Activated T-helper 17 cell treated with anti-CD3 and anti-CD28 coated beads, Interleukin-2, amount 50 U/mL, for 72 hours (primary cell): ENCODE measurements around the gene VPS8. TPM values are rescaled to one million over a fixed set of nuclear protein-coding genes. Genes with fewer than 3 reads are reported as not detected.

ENCODE experiments used
- ATAC-seq: fragments of 150-1000 bp; cut with Tn5 transposase; replicated peaks from 2 replicates; pipeline ENCODE4 v1.10.0; 2021; ENCODE audit warnings: mild to moderate bottlenecking, moderate library complexity
- H3K27ac Mint-ChIP-seq: one replicate; pipeline ENCODE4 v1.8.0; 2022; ENCODE audit warnings: mixed read lengths
- H3K27me3 Mint-ChIP-seq: one replicate; pipeline ENCODE4 v1.8.0; 2022; ENCODE audit warnings: mixed read lengths
- H3K36me3 Mint-ChIP-seq: one replicate; pipeline ENCODE4 v1.8.0; 2022; ENCODE audit warnings: low read depth, mild to moderate bottlenecking, mixed read lengths
- H3K4me1 Mint-ChIP-seq: one replicate; pipeline ENCODE4 v1.8.0; 2022; ENCODE audit warnings: mixed read lengths
- H3K4me3 Mint-ChIP-seq: one replicate; pipeline ENCODE4 v1.8.0; 2022; ENCODE audit warnings: mild to moderate bottlenecking, mixed read lengths
- H3K9me3 Mint-ChIP-seq: one replicate; pipeline ENCODE4 v1.8.0; 2022; ENCODE audit warnings: mixed read lengths
- total RNA-seq, 2 donors: library from RNA; stranded (reverse); gene quantifications; one replicate each; pipeline ENCODE4 v1.2.3, GENCODE V29; 2022

Gene VPS8
- total RNA-seq, 2 donors from 2014 or later: 43.7 to 73.6 TPM

DNA sequence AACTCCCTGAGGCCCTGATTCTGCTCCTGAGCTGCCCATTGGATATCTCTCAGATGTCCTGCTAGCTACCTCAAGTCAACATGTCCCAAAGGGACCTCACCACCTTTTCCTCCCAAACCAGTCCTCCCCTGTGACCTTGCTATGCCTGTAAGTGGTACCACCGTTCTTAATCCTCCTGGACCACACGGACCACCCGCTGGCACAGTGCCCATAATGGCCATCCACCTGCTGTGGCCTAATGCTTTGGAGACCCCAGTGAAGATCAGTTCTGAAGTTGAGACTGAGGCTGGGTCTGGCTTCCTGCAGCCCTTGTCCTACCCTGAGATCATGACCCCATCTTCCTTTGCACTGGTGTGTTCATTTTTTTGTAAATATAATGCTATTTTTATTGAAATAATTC, 15.0 kb upstream of the VPS8 start:
- Mint-ChIP-seq H3K4me3 (no peak overlapping the region), H3K27ac (no peak overlapping the region), H3K36me3 (no peaks in the 10 kb centered on the region), H3K9me3 (no peaks in the 10 kb centered on the region), H3K27me3 (peaks cover 28% of the 10 kb centered on the region), H3K4me1 (peaks cover 3% of the 10 kb centered on the region)
- ATAC-seq: no peak

DNA sequence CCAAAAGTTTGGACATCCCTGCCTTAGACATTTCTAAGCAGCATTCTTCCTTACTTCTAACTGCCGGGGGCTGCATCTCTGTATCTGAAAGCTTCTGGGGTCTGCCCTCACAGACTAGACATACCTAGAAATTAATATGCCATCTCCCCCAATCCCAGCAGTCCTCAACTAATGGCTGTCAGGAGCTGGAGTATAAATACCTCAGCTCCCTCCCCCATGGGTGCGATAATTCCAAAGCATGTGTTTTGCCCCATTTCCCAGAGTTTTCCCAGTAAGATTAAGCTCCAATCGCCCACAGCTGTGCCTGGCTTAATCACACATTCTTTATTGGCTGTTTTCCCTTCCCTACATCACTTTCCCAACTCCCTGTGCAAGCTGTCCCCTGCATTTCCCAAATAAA, 13.8 kb upstream of the VPS8 start:
- Mint-ChIP-seq H3K4me1 (peaks cover 3% of the 10 kb centered on the region), H3K27me3 (peaks cover 28% of the 10 kb centered on the region), H3K4me3 (no peak overlapping the region), H3K27ac (no peak overlapping the region), H3K36me3 (no peaks in the 10 kb centered on the region), H3K9me3 (no peaks in the 10 kb centered on the region)
- no peak for ATAC-seq

DNA sequence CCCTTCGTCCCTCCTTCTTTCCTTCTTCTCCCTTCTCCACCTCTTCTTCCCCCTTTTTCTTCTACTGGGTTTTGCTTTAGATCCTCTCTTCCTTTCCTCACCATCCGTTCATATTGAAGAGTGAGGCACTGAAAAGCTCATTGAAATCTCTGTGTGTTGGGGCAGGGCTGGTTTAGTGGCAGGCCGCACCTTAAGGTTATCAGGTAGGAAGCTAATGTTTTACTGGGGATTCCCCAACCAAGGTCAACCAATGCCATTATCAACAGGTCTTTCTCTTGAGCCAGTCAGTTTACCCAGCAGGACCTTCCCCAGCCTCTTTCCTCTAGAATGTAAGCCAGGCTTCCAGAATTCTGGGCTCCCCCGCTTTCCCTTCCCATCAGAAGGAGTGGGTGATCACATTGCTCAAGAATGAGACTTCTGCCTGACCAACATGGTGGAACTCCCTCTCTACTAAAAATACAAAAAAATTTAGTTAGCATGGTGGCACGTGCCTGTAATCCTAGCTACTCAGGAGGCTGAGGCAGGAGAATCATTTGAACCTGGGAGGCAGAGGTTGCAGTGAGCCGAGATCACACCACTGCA, 11.5 kb upstream of the VPS8 start:
- H3K27me3 Mint-ChIP-seq: peaks cover 31% of the 10 kb centered on the region
- no peak overlapping the region for H3K27ac Mint-ChIP-seq
- no peaks in the 10 kb centered on the region for H3K9me3 Mint-ChIP-seq
- H3K4me3 Mint-ChIP-seq: no peak overlapping the region
- no peaks in the 10 kb centered on the region for H3K36me3 Mint-ChIP-seq
- ATAC-seq: no peak
- H3K4me1 Mint-ChIP-seq: peaks cover 3% of the 10 kb centered on the region

DNA sequence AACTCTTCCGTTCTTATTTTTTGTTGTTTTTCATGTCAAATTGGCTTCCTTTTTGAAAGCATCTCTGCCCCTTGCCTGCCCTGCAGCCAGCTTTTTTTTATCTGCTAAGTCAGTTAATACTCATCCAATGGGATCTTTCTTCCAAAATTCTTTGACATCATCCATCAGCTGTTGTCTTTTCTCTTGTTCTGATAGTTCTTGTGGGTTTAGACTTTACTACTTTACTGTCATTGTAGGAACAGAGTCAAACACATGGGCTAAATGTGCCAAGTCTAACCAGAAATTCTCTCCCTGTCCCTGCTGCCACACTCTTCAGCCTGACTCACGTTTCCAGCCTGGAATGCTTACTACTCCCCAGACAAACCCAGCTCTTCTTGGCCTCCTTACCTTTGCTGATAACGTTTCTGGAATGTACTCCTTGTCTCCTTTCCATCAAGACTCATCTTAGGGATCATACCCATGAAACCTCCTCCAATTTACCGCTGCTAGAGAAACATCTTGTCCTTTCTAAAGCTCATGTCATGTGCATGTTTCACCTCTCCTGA, 10.7 kb upstream of the VPS8 start:
- no peak for ATAC-seq
- Mint-ChIP-seq H3K36me3 (no peaks in the 10 kb centered on the region), H3K4me3 (no peak overlapping the region), H3K9me3 (no peaks in the 10 kb centered on the region), H3K4me1 (peaks cover 3% of the 10 kb centered on the region), H3K27me3 (peaks cover 31% of the 10 kb centered on the region), H3K27ac (no peak overlapping the region)

DNA sequence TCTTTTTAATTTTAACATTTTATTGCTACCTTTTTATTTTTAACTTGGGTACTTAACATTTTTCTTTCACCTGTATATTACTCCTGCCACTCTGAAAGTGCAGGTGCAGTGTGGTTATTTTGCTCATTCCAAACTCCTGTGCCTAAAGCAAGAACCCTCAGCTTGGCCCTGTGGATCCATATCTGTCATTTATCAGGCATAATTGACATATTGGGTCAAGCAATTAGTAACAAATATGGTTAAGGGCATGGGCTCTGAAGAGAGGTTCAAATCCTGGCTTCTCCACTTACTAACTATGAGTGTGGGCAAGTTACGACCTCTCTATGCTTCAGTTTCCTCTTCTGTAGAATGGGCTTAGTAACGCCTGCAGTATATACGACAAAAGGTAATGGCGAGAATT, 9.8 kb upstream of the VPS8 start:
- no peak overlapping the region for H3K4me3 Mint-ChIP-seq
- H3K9me3 Mint-ChIP-seq: no peaks in the 10 kb centered on the region
- H3K36me3 Mint-ChIP-seq: no peaks in the 10 kb centered on the region
- H3K4me1 Mint-ChIP-seq: peaks cover 3% of the 10 kb centered on the region
- ATAC-seq: no peak
- H3K27ac Mint-ChIP-seq: no peak overlapping the region
- peaks cover 27% of the 10 kb centered on the region for H3K27me3 Mint-ChIP-seq

DNA sequence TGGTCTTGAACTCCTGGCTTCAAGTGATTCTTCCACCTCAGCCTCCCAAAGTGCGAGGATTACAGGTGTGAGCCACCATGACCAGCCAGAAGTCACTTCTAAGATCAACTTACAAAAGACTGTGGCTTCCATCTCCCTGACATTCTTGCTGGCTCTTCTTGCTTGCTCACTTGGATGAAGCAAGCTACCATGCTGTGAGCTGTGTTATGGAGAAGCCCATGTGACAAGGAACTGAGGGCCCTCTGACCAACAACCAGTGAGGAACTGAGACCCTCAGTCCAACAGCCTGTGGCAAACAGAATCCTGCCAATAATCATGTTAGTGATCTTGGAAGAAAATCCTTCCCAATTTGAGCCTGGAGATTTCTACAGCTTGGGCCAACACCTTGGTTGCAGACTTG, 7.2 kb upstream of the VPS8 start:
- Mint-ChIP-seq H3K4me1 (peaks cover 3% of the 10 kb centered on the region), H3K4me3 (no peak overlapping the region), H3K27me3 (peaks cover 18% of the 10 kb centered on the region), H3K9me3 (no peaks in the 10 kb centered on the region), H3K36me3 (no peaks in the 10 kb centered on the region), H3K27ac (no peak overlapping the region)
- ATAC-seq: no peak

DNA sequence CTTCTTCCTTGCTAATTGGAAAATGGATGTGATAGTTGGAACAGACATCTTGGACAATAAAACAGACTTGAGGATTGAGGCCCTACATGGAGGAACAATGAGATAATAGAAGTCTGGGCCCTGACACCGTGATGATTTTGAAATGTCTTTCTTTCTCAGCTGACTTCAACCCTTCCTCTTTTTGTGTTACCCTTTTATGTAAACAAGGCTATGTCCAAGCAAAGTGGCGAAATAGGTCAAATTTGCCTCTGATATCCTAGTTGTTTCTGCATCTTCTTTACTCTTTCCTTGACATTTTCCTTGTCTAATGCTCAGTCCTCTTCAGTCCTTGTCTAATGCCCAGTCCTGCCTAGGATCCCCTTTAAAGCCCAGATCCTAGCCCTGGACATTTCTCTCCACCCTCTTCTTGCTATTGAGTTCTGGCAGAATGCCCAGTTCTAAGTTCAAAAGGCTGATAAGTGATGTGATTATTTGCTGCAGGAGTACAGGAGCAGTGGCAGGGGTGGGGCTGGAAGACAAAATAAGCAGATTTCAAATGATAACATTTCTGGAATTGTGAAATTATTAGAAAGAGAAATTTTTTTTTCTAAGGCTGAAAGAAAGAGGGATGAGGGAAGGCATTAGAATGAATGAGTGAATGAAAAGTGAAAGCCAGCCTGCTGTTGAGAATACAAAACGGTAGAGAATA, 6.5 kb upstream of the VPS8 start:
- Mint-ChIP-seq H3K9me3 (no peaks in the 10 kb centered on the region), H3K27me3 (peaks cover 14% of the 10 kb centered on the region)

DNA sequence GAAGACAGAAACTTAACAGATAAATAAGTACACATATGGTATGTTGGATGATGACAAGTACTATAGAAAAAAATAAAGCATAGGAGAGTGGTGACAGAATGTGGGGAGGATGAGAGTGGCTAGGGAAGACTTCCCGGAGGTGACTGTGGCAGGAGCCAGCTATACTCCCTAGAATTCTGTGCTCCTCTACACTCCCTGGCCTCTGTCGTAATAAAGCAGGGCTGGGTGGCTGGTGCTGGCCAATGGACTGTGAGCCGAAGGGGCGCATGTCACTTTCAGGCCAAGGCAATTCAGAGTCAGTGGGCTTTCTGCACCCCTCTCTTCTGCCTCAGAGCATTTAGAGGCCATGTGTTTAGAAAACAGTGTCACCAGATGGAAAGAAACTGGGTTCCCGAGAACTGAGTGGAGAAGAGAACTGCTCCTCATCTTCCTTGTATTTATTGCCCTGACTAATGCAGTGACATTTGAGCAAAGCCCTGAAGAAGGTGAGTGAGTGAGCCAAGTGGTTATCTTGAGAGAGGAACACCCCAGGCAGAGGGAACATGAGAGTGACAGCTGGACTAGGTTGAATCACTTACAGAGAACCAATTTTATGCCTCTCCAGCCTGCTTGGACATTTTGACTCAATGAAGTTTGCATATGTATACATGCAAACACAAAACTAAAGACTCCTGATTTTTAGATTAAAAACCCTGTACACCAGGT, 5.2 kb upstream of the VPS8 start:
- peaks cover 7% of the 10 kb centered on the region for H3K4me1 Mint-ChIP-seq
- H3K4me3 Mint-ChIP-seq: no peak overlapping the region
- ATAC-seq: no peak
- peaks cover 1% of the 10 kb centered on the region for H3K36me3 Mint-ChIP-seq
- H3K27ac Mint-ChIP-seq: no peak overlapping the region
- no peaks in the 10 kb centered on the region for H3K9me3 Mint-ChIP-seq
- H3K27me3 Mint-ChIP-seq: peaks cover 4% of the 10 kb centered on the region

More for the DNA sequence above, 6.5 kb upstream of the VPS8 start:
- Mint-ChIP-seq H3K4me3 (no peak overlapping the region), H3K27ac (peak overlapping the region; percentile 26), H3K4me1 (peaks cover 3% of the 10 kb centered on the region), H3K36me3 (no peaks in the 10 kb centered on the region)
- no peak for ATAC-seq

DNA sequence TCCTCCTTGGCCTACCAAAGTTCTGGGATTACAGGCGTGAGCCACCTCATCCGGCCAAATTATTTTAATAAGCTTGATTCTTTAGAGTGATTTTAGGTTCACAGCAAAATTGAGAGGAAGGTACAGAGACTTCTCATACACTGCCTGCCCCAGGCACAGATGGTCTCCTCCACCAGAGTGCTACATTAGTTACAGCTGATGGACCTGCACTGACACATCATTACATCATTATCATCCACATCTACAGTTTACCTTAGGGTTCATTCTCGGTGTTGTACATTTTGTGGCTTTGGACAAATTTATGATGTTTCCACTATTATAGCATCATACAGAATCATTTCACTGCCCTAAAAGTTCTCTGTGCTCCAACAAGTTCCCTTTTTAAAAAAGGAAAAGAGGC, 4.4 kb upstream of the VPS8 start:
- Mint-ChIP-seq H3K36me3 (peaks cover 6% of the 10 kb centered on the region), H3K27ac (no peak overlapping the region), H3K9me3 (no peaks in the 10 kb centered on the region), H3K4me1 (peaks cover 12% of the 10 kb centered on the region), H3K4me3 (no peak overlapping the region), H3K27me3 (peaks cover 4% of the 10 kb centered on the region)
- no peak for ATAC-seq

DNA sequence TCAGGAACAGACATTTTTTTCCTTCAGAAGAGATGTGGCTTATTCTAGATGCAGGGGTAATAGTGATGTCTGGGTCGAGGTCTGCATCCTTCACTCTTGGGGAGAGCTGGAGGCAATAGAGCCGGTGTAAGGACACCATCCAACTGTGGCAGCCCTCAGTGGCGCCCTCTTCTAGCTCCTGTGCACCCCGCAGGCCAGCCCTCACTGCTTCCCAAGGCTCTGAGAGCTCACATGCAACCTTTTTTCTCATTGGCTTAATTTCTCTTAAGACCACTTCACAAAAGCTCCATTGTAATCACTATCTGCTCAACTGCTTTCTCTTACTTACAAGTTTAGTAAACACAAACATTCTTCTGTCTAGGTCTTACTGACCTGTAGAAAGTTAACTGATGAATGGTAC, 3.9 kb upstream of the VPS8 start:
- no peak for ATAC-seq
- no peaks in the 10 kb centered on the region for H3K9me3 Mint-ChIP-seq
- H3K4me3 Mint-ChIP-seq: no peak overlapping the region
- no peak overlapping the region for H3K27ac Mint-ChIP-seq
- peaks cover 12% of the 10 kb centered on the region for H3K4me1 Mint-ChIP-seq
- H3K27me3 Mint-ChIP-seq: peaks cover 4% of the 10 kb centered on the region
- H3K36me3 Mint-ChIP-seq: peaks cover 6% of the 10 kb centered on the region

DNA sequence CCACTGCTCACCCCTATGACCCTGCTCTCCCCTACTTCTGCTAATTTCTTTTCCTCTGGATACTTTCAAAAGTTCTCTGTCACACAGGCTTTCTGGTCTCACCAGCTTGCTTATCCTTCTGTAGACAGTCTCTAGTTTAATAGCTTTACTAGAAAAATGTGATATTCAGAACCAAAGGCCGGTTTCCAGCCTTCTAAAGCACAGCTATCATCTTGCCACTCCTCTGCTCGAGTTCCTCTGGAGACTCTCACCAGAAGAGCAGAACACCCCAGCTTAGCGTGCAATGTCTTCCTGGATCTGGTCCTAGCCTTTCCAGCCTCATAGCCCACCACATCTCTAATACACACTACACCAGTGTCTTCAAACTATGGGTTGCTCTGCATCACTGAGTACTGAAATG, 1.8 kb upstream of the VPS8 start:
- Mint-ChIP-seq H3K9me3 (no peaks in the 10 kb centered on the region), H3K4me1 (peaks cover 24% of the 10 kb centered on the region), H3K36me3 (peaks cover 6% of the 10 kb centered on the region), H3K4me3 (no peak overlapping the region), H3K27ac (no peak overlapping the region), H3K27me3 (peaks cover 4% of the 10 kb centered on the region)
- ATAC-seq: no peak

DNA sequence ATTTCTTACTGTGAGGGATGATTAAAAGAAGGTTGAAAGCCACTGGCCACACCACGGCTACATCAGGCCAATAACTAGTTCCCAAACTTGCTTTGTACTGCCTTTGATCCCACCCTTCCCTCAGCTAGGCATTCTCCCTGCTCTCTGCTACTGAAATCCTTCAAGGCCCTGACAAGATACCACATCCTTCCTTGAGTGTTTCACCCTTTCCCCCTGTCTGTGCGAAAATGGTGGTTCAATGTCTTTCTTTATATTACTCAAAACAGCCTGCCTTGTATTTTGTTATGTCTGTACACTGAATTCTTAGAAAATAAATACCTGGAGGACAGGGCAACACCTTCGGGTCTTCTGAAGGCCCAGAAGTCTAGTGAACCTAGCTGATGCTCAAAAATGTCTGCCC, 932 bp upstream of the VPS8 start:
- Mint-ChIP-seq H3K4me1 (peaks cover 24% of the 10 kb centered on the region), H3K27ac (peak overlapping the region; percentile 97), H3K36me3 (peaks cover 11% of the 10 kb centered on the region), H3K9me3 (no peaks in the 10 kb centered on the region), H3K27me3 (no peaks in the 10 kb centered on the region), H3K4me3 (peak overlapping the region; percentile 88)
- peak; percentile 54 for ATAC-seq

DNA sequence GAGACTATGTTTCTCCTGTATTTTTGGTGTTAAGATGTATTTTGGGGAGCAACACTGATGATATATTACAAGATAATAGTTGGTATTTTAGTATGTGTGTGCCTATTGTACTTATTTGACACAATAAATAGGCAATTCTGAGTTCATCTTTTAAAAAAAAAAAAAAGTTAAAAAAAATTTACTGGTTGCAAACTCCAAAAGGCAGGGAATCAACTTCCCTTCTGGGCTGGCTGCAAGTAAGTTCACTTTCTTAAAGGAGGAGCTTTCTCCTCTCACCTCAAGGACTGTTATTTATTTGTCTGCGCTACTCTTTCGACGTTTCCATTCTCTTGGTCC, 335 bp upstream of the VPS8 start:
- H3K4me1 Mint-ChIP-seq: peaks cover 26% of the 10 kb centered on the region
- peaks cover 17% of the 10 kb centered on the region for H3K36me3 Mint-ChIP-seq
- peak overlapping the region; percentile 88 for H3K4me3 Mint-ChIP-seq
- H3K27me3 Mint-ChIP-seq: no peaks in the 10 kb centered on the region
- H3K27ac Mint-ChIP-seq: peak overlapping the region; percentile 97
- no peak for ATAC-seq
- no peaks in the 10 kb centered on the region for H3K9me3 Mint-ChIP-seq

DNA sequence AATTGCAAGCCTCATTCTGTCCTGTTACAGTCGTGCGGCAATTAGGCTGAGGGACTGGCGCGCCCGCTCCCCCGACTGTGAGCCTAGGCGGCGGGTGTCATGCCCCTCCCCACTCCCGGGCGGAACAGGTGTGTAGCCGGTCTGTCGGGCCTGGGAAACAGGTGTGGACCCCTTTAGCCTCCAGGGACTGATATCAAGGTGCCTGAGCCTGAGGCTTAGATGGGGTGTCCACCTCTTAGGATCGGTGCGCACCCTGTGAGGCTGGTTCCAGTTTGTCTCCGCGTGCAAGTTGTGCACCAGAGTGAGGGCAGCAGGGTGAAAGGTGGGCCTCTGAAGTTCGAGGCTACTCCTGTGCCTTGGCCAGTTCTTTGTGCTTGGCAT, 686 bp downstream of the VPS8 start:
- peak; percentile 7 for ATAC-seq
- H3K4me3 Mint-ChIP-seq: peak overlapping the region; percentile 88
- H3K36me3 Mint-ChIP-seq: peaks cover 23% of the 10 kb centered on the region
- no peaks in the 10 kb centered on the region for H3K9me3 Mint-ChIP-seq
- no peaks in the 10 kb centered on the region for H3K27me3 Mint-ChIP-seq
- peaks cover 31% of the 10 kb centered on the region for H3K4me1 Mint-ChIP-seq
- peak overlapping the region; percentile 97 for H3K27ac Mint-ChIP-seq

DNA sequence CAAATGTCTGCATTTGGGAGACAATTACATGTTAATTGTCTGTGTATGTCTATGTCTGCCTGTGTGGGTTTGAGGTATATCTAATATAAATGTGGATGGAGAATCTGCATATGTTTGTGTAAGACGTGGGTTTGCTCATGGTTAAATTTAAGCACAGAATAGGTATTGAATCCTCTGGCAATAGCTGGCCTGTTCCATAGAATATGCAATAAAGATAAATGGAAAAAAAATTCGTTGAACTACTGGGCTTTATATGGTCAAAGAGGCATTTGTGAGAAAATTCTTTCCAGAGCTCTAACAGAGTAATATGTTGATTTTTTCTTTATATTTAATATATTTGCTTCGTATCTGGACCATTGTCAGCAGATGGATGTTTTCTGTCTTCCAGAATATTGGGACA, 1.4 kb downstream of the VPS8 start:
- H3K36me3 Mint-ChIP-seq: peaks cover 23% of the 10 kb centered on the region
- H3K27ac Mint-ChIP-seq: no peak overlapping the region
- H3K4me1 Mint-ChIP-seq: peaks cover 31% of the 10 kb centered on the region
- ATAC-seq: no peak
- H3K4me3 Mint-ChIP-seq: peak overlapping the region; percentile 88
- H3K9me3 Mint-ChIP-seq: no peaks in the 10 kb centered on the region
- no peaks in the 10 kb centered on the region for H3K27me3 Mint-ChIP-seq
